K562 (cell line): ENCODE results near the gene BCAS1. TPM values are rescaled to one million over a fixed set of nuclear protein-coding genes. Genes with fewer than 3 reads are reported as not detected.

ENCODE experiments used
- ATAC-seq: fragments of 200-7000 bp; cut with Tn5 transposase; 3 replicates; pipeline ENCODE4 v1.9.1; 2020; ENCODE audit warnings: moderate library complexity
- BruUV-seq: library from RNA; stranded (reverse); fragments of 400-500 nt; replicated peaks from 2 replicates; lab custom pipeline; 2021; lab: Mats Ljungman, UMichigan
- CTCF ChIA-PET: fragments of 300-600 bp; formaldehyde crosslinking; extraction: SDS; loops from one replicate; lab custom pipeline; 2021; ENCODE audit warnings: low intra/inter-chr PET ratio; lab: Yijun Ruan, JAX
- POLR2A ChIA-PET: fragments of 300-600, 350-650 bp; sonication (Branson Sonifier 250); formaldehyde crosslinking; extraction: SDS; loops from one replicate; lab custom pipeline; 2021; ENCODE audit warnings: antibody characterized with exemption, inconsistent platforms; lab: Yijun Ruan, JAX
- DNase-seq, 4 experiments: peaks; one replicate each; pipeline versions ENCODE4 v3.0.0 to v3.0.0-alpha.2; 2011 to 2018; ENCODE audit warnings: low spot score in 3 of 4, mixed read lengths in 3 of 4; ENCODE audit errors: extremely low read depth in 1 of 4
- FAIRE-seq: peaks from 2 replicates; lab custom pipeline; 2011; peaks lifted over from hg19 to GRCh38; lab: Jason Lieb, UNC
- H2AFZ ChIP-seq: 2 replicates; pipeline ENCODE4 v1.6.0; 2011; ENCODE audit warnings: low read depth, low read length, control low read depth, inconsistent platforms
- H3K27ac ChIP-seq: fragments of 200-600 bp; 3 replicates; pipeline ENCODE4 v1.8.0; 2011; ENCODE audit warnings: low read depth, mild to moderate bottlenecking, control low read depth, inconsistent platforms, low read length, moderate library complexity, mixed read lengths; ENCODE audit errors: extremely low read depth
- H3K27me3 ChIP-seq, 2 experiments: fragments of 300-600 bp in 1 of 2; 2 replicates in 1 of 2; 3 replicates in 1 of 2; pipeline versions ENCODE4 v1.6.0 to v1.8.0; 2011; ENCODE audit warnings: inconsistent platforms in 2 of 2, low read length in 2 of 2, mild to moderate bottlenecking in 1 of 2, mixed read lengths in 1 of 2, moderate library complexity in 1 of 2; ENCODE audit not compliant: control insufficient read depth in 2 of 2, insufficient read depth in 2 of 2
- H3K36me3 ChIP-seq: fragments of 300-600 bp; 3 replicates; pipeline ENCODE4 v1.8.0; 2011; ENCODE audit warnings: mild to moderate bottlenecking, low read length, inconsistent platforms; ENCODE audit not compliant: control insufficient read depth, insufficient read depth
- H3K4me1 ChIP-seq, 2 experiments: fragments of 200-600 bp in 1 of 2; replicated peaks in 1 of 2; 2 replicates in 1 of 2; 3 replicates in 1 of 2; pipeline versions ENCODE4 v1.5.1 to v1.8.0; 2011; ENCODE audit warnings: inconsistent platforms in 2 of 2, low read length in 2 of 2, mild to moderate bottlenecking in 1 of 2, mixed read lengths in 1 of 2, moderate library complexity in 1 of 2; ENCODE audit not compliant: control insufficient read depth in 2 of 2, insufficient read depth in 2 of 2
- H3K4me2 ChIP-seq: 2 replicates; pipeline ENCODE4 v1.6.1; 2011; ENCODE audit warnings: low read length, control low read depth, inconsistent platforms, mixed read lengths; ENCODE audit not compliant: insufficient read depth
- H3K4me3 ChIP-seq: fragments of 200-600 bp; sonication (generic), shearing (Covaris generic); 2 replicates; pipeline ENCODE4 v1.5.1; 2016; ENCODE audit warnings: control low read depth, inconsistent platforms
- H3K79me2 ChIP-seq: fragments of 200-600 bp; 3 replicates; pipeline ENCODE4 v1.8.0; 2011; ENCODE audit warnings: low read length, inconsistent platforms; ENCODE audit not compliant: control insufficient read depth, insufficient read depth
- H3K9ac ChIP-seq, 2 experiments: 2 replicates each; pipeline versions ENCODE4 v1.6.0 to v1.6.1; 2011; ENCODE audit warnings: low read depth in 2 of 2, low read length in 2 of 2, control low read depth in 1 of 2, inconsistent platforms in 1 of 2, mild to moderate bottlenecking in 1 of 2, mixed read lengths in 1 of 2; ENCODE audit not compliant: insufficient read depth in 1 of 2
- H3K9me1 ChIP-seq: one replicate; pipeline ENCODE4 v1.6.0; 2011; ENCODE audit warnings: inconsistent platforms, mild to moderate bottlenecking, low read length, moderate library complexity; ENCODE audit not compliant: control insufficient read depth, insufficient read depth
- H3K9me3 ChIP-seq: replicated peaks from 2 replicates; pipeline ENCODE4 v1.5.1; 2011; ENCODE audit warnings: low read depth, low read length, inconsistent platforms; ENCODE audit not compliant: control insufficient read depth, insufficient read depth
- H4K20me1 ChIP-seq: replicated peaks from 2 replicates; pipeline ENCODE4 v1.6.1; 2011; ENCODE audit warnings: low read length, inconsistent platforms, mixed read lengths; ENCODE audit not compliant: control insufficient read depth, insufficient read depth
- CTCF ChIP-seq, 3 experiments: IDR thresholded peaks in 2 of 3; conservative IDR thresholded peaks in 1 of 3; 2 replicates each; pipeline ENCODE4 v1.5.1; 2011 to 2012; ENCODE audit warnings: low read length in 3 of 3, mild to moderate bottlenecking in 3 of 3, control low read depth in 2 of 3, improper control_type of control experiment in 1 of 3, inconsistent platforms in 1 of 3, low read depth in 1 of 3, mixed read lengths in 1 of 3, moderate library complexity in 1 of 3; ENCODE audit not compliant: insufficient read depth in 2 of 3
- KDM1A ChIP-seq, 2 experiments: fragments of 450-650 bp; IDR thresholded peaks; 2 replicates each; pipeline ENCODE4 v1.6.1; 2016; ENCODE audit warnings: mild to moderate bottlenecking in 2 of 2
- KLF10 ChIP-seq: fragments of 250-450 bp; sonication (Bioruptor Pico); IDR thresholded peaks from 2 replicates; pipeline ENCODE4 v1.6.1; 2021; ENCODE audit warnings: matching md5 sums
- PURB ChIP-seq: sonication (generic); formaldehyde crosslinking; IDR thresholded peaks from 2 replicates; pipeline ENCODE4 v1.9.0; 2021; ENCODE audit warnings: low read depth, mild to moderate bottlenecking, missing genetic modification reagents
- RAD21 ChIP-seq, 2 experiments: fragments of 250-450 bp in 1 of 2; fragments of 450-650 bp in 1 of 2; sonication (Bioruptor Pico) in 1 of 2; formaldehyde crosslinking in 1 of 2; IDR thresholded peaks in 1 of 2; conservative IDR thresholded peaks in 1 of 2; 2 replicates each; pipeline versions ENCODE4 v1.4.0 to v1.8.0; 2020 to 2022; ENCODE audit warnings: mild to moderate bottlenecking in 2 of 2, moderate library complexity in 1 of 2
- YBX1 ChIP-seq: fragments of 450-650 bp; IDR thresholded peaks from 2 replicates; pipeline ENCODE4 v1.7.1; 2016; ENCODE audit warnings: mild to moderate bottlenecking
- ZFPM2 ChIP-seq: fragments of 250-450 bp; sonication (Bioruptor Pico); IDR thresholded peaks from 2 replicates; pipeline ENCODE4 v1.5.1; 2022; ENCODE audit warnings: mild to moderate bottlenecking
- ZNF165 ChIP-seq: fragments of 250-450 bp; sonication (Bioruptor Pico); IDR thresholded peaks from 2 replicates; pipeline ENCODE4 v1.4.0; 2020; ENCODE audit warnings: borderline replicate concordance
- ZNF316 ChIP-seq: fragments of 450-650 bp; IDR thresholded peaks from 2 replicates; pipeline ENCODE4 v1.6.1; 2016
- WGBS: fragments of 100-300 bp; shearing (Covaris generic); methylation state at CpG from one replicate; pipeline ENCODE4 v1.1.6; 2016; ENCODE audit warnings: low coverage, mixed read lengths; ENCODE audit not compliant: insufficient coverage; ENCODE audit errors: missing lambda C conversion rate; 5-methylcytosine and 5-hydroxymethylcytosine counted together
- in situ Hi-C: fragments of 300-500 bp; cut with MboI; formaldehyde crosslinking; loops from 4 replicates; pipeline ENCODE4 v1.15.0; 2018; ENCODE audit warnings: inconsistent platforms, mixed read lengths
- intact Hi-C: fragments of 100-400 bp; cut with micrococcal nuclease; formaldehyde crosslinking; loops from 2 replicates; pipeline ENCODE4 v1.14.2; 2022
- polyA plus RNA-seq, 8 experiments: library from polyadenylated mRNA; depleted of rRNA in 4 of 8; stranded (reverse) in 5 of 8; unstranded in 3 of 8; fragments of >200 nt; fragmentation: Nextera tagmentation in 2 of 8; fragmentation: Illumina TruSeq in 1 of 8; extraction: Ambion mirVana in 2 of 8; extraction: Trizol in 1 of 8; gene quantifications; 2 replicates each; pipeline versions ENCODE4 v1.2.1 to v1.2.3, GENCODE V29; 2011 to 2014; ENCODE audit warnings: inconsistent platforms in 1 of 8, missing spikeins in 1 of 8
- total RNA-seq, 7 experiments: library from RNA; depleted of rRNA in 6 of 7; stranded (reverse); fragments of >200 nt in 6 of 7; fragmentation: Illumina TruSeq in 2 of 7; extraction: Trizol in 2 of 7; gene quantifications; 2 replicates each; pipeline versions ENCODE4 v1.2.1 to v1.2.3, GENCODE V29; 2011 to 2021; ENCODE audit warnings: low replicate concordance in 1 of 7
- TF ChIP-seq, protein P1 (sequence below), 3 experiments: fragments of 200-800 bp in 1 of 3; fragments of 250-450 bp in 1 of 3; fragments of 450-650 bp in 1 of 3; sonication (Bioruptor Pico) in 1 of 3; sonication (Bioruptor generic) in 1 of 3; formaldehyde crosslinking in 1 of 3; IDR thresholded peaks; 2 replicates each; pipeline versions ENCODE4 v1.6.1 to v1.8.0; 2016 to 2022; ENCODE audit warnings: mild to moderate bottlenecking in 2 of 3, missing genetic modification characterization in 2 of 3, missing compliant biosample characterization in 1 of 3, moderate library complexity in 1 of 3

BCAS1 gene
- total and polyA plus RNA-seq, 9 of the 15 experiments (the other 6 are each of a cell fraction or from before 2014, with no cell fraction given) = 0.18 to 2.3 (median 0.93) TPM

- intact Hi-C loops (no loop called here), in situ Hi-C loops (no loop called here)
- peaks cover 0 to 15% of the 10 kb centered on the region in 2 experiments; a peak in 2 of 5 replicates for H3K4me1 ChIP-seq
- WGBS = 16% methylated on average over 9 of the region's 9 CpGs
- ATAC-seq = peak; percentile 65
- H4K20me1 ChIP-seq = no peaks in the 10 kb centered on the region
- BruUV-seq = no TSS peak
- no peak overlapping the region for H3K9ac ChIP-seq
- ChIA-PET CTCF (no interaction called here), POLR2A (no interaction called here)
- FAIRE-seq = peak; percentile 32
- peaks cover 3% of the 10 kb centered on the region for H3K9me3 ChIP-seq
- H3K4me2 ChIP-seq = peak overlapping the region; percentile 43
- peak in 3 of 4 experiments; percentile 22 to 38 (median 31) for DNase-seq
- H3K9me1 ChIP-seq = no peaks in the 10 kb centered on the region
- H2AFZ ChIP-seq = peak overlapping the region; percentile 40; the same call in 1 of the 2 replicates
- peak overlapping the region; percentile 28; the same call in 1 of the 3 replicates for H3K27ac ChIP-seq
- H3K27me3 ChIP-seq = no peaks in the 10 kb centered on the region
- no peak overlapping the region for H3K4me3 ChIP-seq
- no peaks in the 10 kb centered on the region for H3K79me2 ChIP-seq
- H3K36me3 ChIP-seq = no peaks in the 10 kb centered on the region
- TF ChIP-seq ZNF165 = no peak
- TF ChIP-seq CTCF (IDR thresholded peaks at IDR 0.05 in 2 of 3, conservative IDR thresholded peaks at IDR 0.05 in 1 of 3; ENCODE audit: insufficient read depth in 2 of 3, low read depth in 1 of 3, low read length in 3 of 3) = peak in 2 of 3 experiments; percentile 17 to 28; a peak in 2 of 6 replicates
- no peak for TF ChIP-seq KDM1A (IDR thresholded peaks at IDR 0.05)
- TF ChIP-seq ZFPM2 (CRISPR knock-in tag) = no peak
- TF ChIP-seq ZNF316 = peak; percentile 29; the same call in 1 of the 2 replicates
- TF ChIP-seq RAD21 (CRISPR knock-in tag; conservative IDR thresholded peaks at IDR 0.05 in 1 of 2, IDR thresholded peaks at IDR 0.05 in 1 of 2) = 0 out of 4 replicates have a peak, but pooled peaks of 1 of the 2 experiments have one; percentile 11
- TF ChIP-seq KLF10 (CRISPR knock-in tag) = no peak
- TF ChIP-seq YBX1 = no peak
- TF ChIP-seq, protein P1, sequence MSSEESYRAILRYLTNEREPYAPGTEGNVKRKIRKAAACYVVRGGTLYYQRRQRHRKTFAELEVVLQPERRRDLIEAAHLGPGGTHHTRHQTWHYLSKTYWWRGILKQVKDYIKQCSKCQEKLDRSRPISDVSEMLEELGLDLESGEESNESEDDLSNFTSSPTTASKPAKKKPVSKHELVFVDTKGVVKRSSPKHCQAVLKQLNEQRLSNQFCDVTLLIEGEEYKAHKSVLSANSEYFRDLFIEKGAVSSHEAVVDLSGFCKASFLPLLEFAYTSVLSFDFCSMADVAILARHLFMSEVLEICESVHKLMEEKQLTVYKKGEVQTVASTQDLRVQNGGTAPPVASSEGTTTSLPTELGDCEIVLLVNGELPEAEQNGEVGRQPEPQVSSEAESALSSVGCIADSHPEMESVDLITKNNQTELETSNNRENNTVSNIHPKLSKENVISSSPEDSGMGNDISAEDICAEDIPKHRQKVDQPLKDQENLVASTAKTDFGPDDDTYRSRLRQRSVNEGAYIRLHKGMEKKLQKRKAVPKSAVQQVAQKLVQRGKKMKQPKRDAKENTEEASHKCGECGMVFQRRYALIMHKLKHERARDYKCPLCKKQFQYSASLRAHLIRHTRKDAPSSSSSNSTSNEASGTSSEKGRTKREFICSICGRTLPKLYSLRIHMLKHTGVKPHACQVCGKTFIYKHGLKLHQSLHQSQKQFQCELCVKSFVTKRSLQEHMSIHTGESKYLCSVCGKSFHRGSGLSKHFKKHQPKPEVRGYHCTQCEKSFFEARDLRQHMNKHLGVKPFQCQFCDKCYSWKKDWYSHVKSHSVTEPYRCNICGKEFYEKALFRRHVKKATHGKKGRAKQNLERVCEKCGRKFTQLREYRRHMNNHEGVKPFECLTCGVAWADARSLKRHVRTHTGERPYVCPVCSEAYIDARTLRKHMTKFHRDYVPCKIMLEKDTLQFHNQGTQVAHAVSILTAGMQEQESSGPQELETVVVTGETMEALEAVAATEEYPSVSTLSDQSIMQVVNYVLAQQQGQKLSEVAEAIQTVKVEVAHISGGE (CRISPR knock-in tag; IDR thresholded peaks at IDR 0.05) = peak in 1 of 3 experiments; percentile 82; a peak in 2 of 6 replicates
- TF ChIP-seq PURB (CRISPR knock-in tag) = no peak
Observed at GRCh38 chr20:54043076-54043967, 27.1 kb downstream of the BCAS1 start.
